Kidney (tissue), 14 donors: ENCODE data around the gene NISCH. TPM values are rescaled to one million over a fixed set of nuclear protein-coding genes. Genes with fewer than 3 reads are reported as not detected.

Source experiments
- DNase-seq, 5 donors: peaks; one replicate each; pipeline ENCODE4 v3.0.0-alpha.2; 2013 to 2020
- FAIRE-seq: peaks from 2 replicates; lab custom pipeline; 2012; peaks lifted over from hg19 to GRCh38; lab: Jason Lieb, UNC
- H3K27ac ChIP-seq, 2 donors: one replicate each; pipeline ENCODE4 v1.7.0; 2013; ENCODE audit warnings: low read depth in 2 of 2, low read length in 2 of 2, inconsistent platforms in 1 of 2
- H3K27me3 ChIP-seq: one replicate; pipeline ENCODE4 v1.7.1; 2013; ENCODE audit warnings: low read length, inconsistent platforms; ENCODE audit not compliant: control insufficient read depth, insufficient read depth
- H3K36me3 ChIP-seq, 3 donors: one replicate each; pipeline versions ENCODE4 v1.7.0 to v1.7.1; 2013; ENCODE audit warnings: low read length in 3 of 3, control low read depth in 1 of 3, inconsistent platforms in 1 of 3; ENCODE audit not compliant: insufficient read depth in 3 of 3, control insufficient read depth in 2 of 3
- H3K4me1 ChIP-seq, 3 donors: one replicate each; pipeline versions ENCODE4 v1.7.0 to v1.7.1; 2013; ENCODE audit warnings: low read length in 3 of 3, inconsistent platforms in 1 of 3, low read depth in 1 of 3; ENCODE audit not compliant: control insufficient read depth in 2 of 3, insufficient read depth in 2 of 3
- H3K4me3 ChIP-seq, 3 donors: one replicate each; pipeline versions ENCODE4 v1.7.0 to v1.8.1; 2013; ENCODE audit warnings: low read length in 3 of 3, control low read depth in 1 of 3, inconsistent platforms in 1 of 3
- H3K9ac ChIP-seq, 3 donors: one replicate each; pipeline versions ENCODE4 v1.7.0 to v1.7.1; 2013; ENCODE audit warnings: low read length in 3 of 3, control low read depth in 1 of 3, inconsistent platforms in 1 of 3
- H3K9me3 ChIP-seq, 3 donors: one replicate each; pipeline versions ENCODE4 v1.7.0 to v1.7.1; 2013; ENCODE audit warnings: low read length in 3 of 3, control low read depth in 1 of 3, inconsistent platforms in 1 of 3; ENCODE audit not compliant: control insufficient read depth in 2 of 3, insufficient read depth in 1 of 3
- CTCF ChIP-seq: IDR thresholded peaks from 3 replicates; pipeline ENCODE4 v1.5.1; 2012; ENCODE audit warnings: mild to moderate bottlenecking, moderate library complexity, borderline replicate concordance; ENCODE audit not compliant: insufficient read depth; ENCODE audit errors: extremely low read depth
- intact Hi-C: fragments of 100-400 bp; cut with DNase I; formaldehyde crosslinking; loops from one replicate; pipeline ENCODE4 v1.11.1; 2022
- polyA plus RNA-seq: library from polyadenylated mRNA; stranded (reverse); fragments of 350-450 nt; fragmentation: Illumina TruSeq; extraction: RNeasy Lipid Tissue Mini Kit (QIAGEN cat#74804); gene quantifications from one replicate; pipeline ENCODE4 v1.2.3, GENCODE V29; 2014; ENCODE audit warnings: low read depth, low replicate concordance; ENCODE audit not compliant: insufficient read depth
- total RNA-seq: library from RNA; stranded (reverse); fragmentation: NEBNext Ultra II Directional; extraction: Animal tissue kit (Norgen Biotek cat#: 25700); gene quantifications from one replicate; pipeline ENCODE4 v1.2.1, GENCODE V29; 2021
- donor health status: control.
- donor health status: control.
- donor health status: control.
- donor health status: control.
- donor health status: control.
- donor health status: DM: yes; HTN: yes; CAD: no.
- donor health status: Normal renal cell carcinoma (clear cell type).

Gene NISCH
- total and polyA plus RNA-seq, 2 donors from 2014 or later = 36.1 to 98.7 TPM

- Histone ChIP-seq H3K27me3 (no peaks in the 10 kb centered on the region), H3K27ac (no peak overlapping the region), H3K4me1 (no peaks in the 10 kb centered on the region), H3K36me3 (no peaks in the 10 kb centered on the region), H3K4me3 (no peak overlapping the region), H3K9me3 (no peaks in the 10 kb centered on the region), H3K9ac (no peak overlapping the region)
- DNase-seq = no peak
- FAIRE-seq = no peak
- TF ChIP-seq CTCF = no peak
- intact Hi-C loops = no loop called here
Measured at GRCh38 chr3:52512105-52512504, 56.7 kb downstream of the NISCH start.

- Histone ChIP-seq H3K4me1 (no peaks in the 10 kb centered on the region), H3K27ac (no peak overlapping the region), H3K27me3 (no peaks in the 10 kb centered on the region), H3K4me3 (no peak overlapping the region), H3K9ac (no peak overlapping the region), H3K36me3 (no peaks in the 10 kb centered on the region), H3K9me3 (no peaks in the 10 kb centered on the region)
- DNase-seq = no peak
- no peak for TF ChIP-seq CTCF
- no peak for FAIRE-seq
- intact Hi-C loops = no loop called here
Measured at GRCh38 chr3:52512727-52513126, 57.3 kb downstream of the NISCH start.

GRCh38 chr3:52513281-52513680 lies 57.9 kb downstream of the NISCH start:
- no peaks in the 10 kb centered on the region for H3K36me3 ChIP-seq
- DNase-seq = no peak
- intact Hi-C loops = no loop called here
- H3K9ac ChIP-seq = no peak overlapping the region
- no peak overlapping the region for H3K27ac ChIP-seq
- no peak overlapping the region for H3K4me3 ChIP-seq
- no peaks in the 10 kb centered on the region for H3K4me1 ChIP-seq
- no peaks in the 10 kb centered on the region for H3K9me3 ChIP-seq
- TF ChIP-seq CTCF = no peak
- no peak for FAIRE-seq
- no peaks in the 10 kb centered on the region for H3K27me3 ChIP-seq

GRCh38 chr3:52514576-52514975 lies 59.2 kb downstream of the NISCH start:
- intact Hi-C loops = no loop called here
- H3K36me3 ChIP-seq = no peaks in the 10 kb centered on the region
- no peak for DNase-seq

More at GRCh38 chr3:52514576-52514975, 59.2 kb downstream of the NISCH start:
- Histone ChIP-seq H3K4me1 (peaks cover 0 to 3% (median 0%) of the 10 kb centered on the region in 3 donors), H3K27ac (no peak overlapping the region), H3K4me3 (no peak overlapping the region), H3K27me3 (no peaks in the 10 kb centered on the region), H3K9ac (no peak overlapping the region), H3K9me3 (no peaks in the 10 kb centered on the region)
- no peak for TF ChIP-seq CTCF
- FAIRE-seq = no peak
